Pulmonary artery endothelial cell (primary cell): ENCODE measurements around the gene PPP1R14D. TPM values are rescaled to one million over a fixed set of nuclear protein-coding genes. Genes with fewer than 3 reads are reported as not detected.

Experiments
- total RNA-seq: library from RNA; depleted of rRNA; stranded (reverse); fragments of >200 nt; gene quantifications from 2 replicates; pipeline ENCODE4 v1.2.3, GENCODE V29; 2014

Gene PPP1R14D
- total RNA-seq, 1 donor from 2014 or later: not detected

Other genes with a start within 250 kb of the PPP1R14D start
- 18.1 and 33.8 TPM in 2 replicates for gene KNL1, start 234.5 kb downstream of the PPP1R14D start, total RNA-seq
- gene RAD51, start 133.5 kb downstream of the PPP1R14D start, total RNA-seq: 9.2 and 12.9 TPM in 2 replicates
- gene RMDN3, start 73.5 kb downstream of the PPP1R14D start, total RNA-seq: 26.9 and 37.8 TPM in 2 replicates
- gene GCHFR, start 64.6 kb downstream of the PPP1R14D start, total RNA-seq: 10.6 and 12.9 TPM in 2 replicates
- 0.53 and 0.63 TPM in 2 replicates for gene C15orf62, start 58.7 kb downstream of the PPP1R14D start, total RNA-seq
- gene ZFYVE19, start 21.6 kb downstream of the PPP1R14D start, total RNA-seq: 13.9 and 25.8 TPM in 2 replicates
- 38.2 and 48.7 TPM in 2 replicates for gene DNAJC17, start 21.2 kb downstream of the PPP1R14D start, total RNA-seq
- 1.1 and 1.7 TPM in 2 replicates for gene SPINT1, start 15.3 kb upstream of the PPP1R14D start, total RNA-seq
- gene RHOV, start 45.5 kb upstream of the PPP1R14D start, total RNA-seq: 0.07 TPM in 1 of 2 replicates, not detected in the other
- 48.7 and 50.8 TPM in 2 replicates for gene VPS18, start 65.7 kb upstream of the PPP1R14D start, total RNA-seq
- 18.6 and 43.9 TPM in 2 replicates for gene DLL4, start 100.6 kb upstream of the PPP1R14D start, total RNA-seq
- gene CHAC1, start 124.8 kb upstream of the PPP1R14D start, total RNA-seq: 2.9 and 4.7 TPM in 2 replicates